WERI-Rb-1 (cell line): Measurements from ENCODE around the gene SPTBN1.

Experiments used
- DNase-seq: peaks from one replicate; pipeline ENCODE4 v3.0.0-alpha.2; 2020
- H3K27ac ChIP-seq: fragments of 250-450 bp; sonication (Bioruptor Pico); 2 replicates; pipeline ENCODE4 v1.5.1; 2020; ENCODE audit warnings: mild to moderate bottlenecking, moderate library complexity
- H3K27me3 ChIP-seq: fragments of 250-450 bp; sonication (Bioruptor Pico); 2 replicates; pipeline ENCODE4 v1.5.1; 2021; ENCODE audit warnings: mild to moderate bottlenecking, low read depth, moderate library complexity; ENCODE audit not compliant: insufficient read depth, severe bottlenecking
- H3K36me3 ChIP-seq: fragments of 250-450 bp; sonication (Bioruptor Pico); 2 replicates; pipeline ENCODE4 v1.5.1; 2020; ENCODE audit warnings: mild to moderate bottlenecking, moderate library complexity
- H3K4me3 ChIP-seq: 2 replicates; pipeline ENCODE4 v1.5.1; 2011; ENCODE audit warnings: low read depth, mild to moderate bottlenecking, control low read depth, low read length
- H3K9me3 ChIP-seq: fragments of 250-450 bp; sonication (Bioruptor Pico); 2 replicates; pipeline ENCODE4 v1.5.1; 2021; ENCODE audit warnings: mild to moderate bottlenecking, moderate library complexity; ENCODE audit not compliant: severe bottlenecking
- TF ChIP-seq, protein P1 (sequence below): IDR thresholded peaks from 2 replicates; pipeline ENCODE4 v1.5.1; 2011; ENCODE audit warnings: low read depth, mild to moderate bottlenecking, control low read depth, inconsistent platforms, low read length

The SPTBN1 gene

DNA sequence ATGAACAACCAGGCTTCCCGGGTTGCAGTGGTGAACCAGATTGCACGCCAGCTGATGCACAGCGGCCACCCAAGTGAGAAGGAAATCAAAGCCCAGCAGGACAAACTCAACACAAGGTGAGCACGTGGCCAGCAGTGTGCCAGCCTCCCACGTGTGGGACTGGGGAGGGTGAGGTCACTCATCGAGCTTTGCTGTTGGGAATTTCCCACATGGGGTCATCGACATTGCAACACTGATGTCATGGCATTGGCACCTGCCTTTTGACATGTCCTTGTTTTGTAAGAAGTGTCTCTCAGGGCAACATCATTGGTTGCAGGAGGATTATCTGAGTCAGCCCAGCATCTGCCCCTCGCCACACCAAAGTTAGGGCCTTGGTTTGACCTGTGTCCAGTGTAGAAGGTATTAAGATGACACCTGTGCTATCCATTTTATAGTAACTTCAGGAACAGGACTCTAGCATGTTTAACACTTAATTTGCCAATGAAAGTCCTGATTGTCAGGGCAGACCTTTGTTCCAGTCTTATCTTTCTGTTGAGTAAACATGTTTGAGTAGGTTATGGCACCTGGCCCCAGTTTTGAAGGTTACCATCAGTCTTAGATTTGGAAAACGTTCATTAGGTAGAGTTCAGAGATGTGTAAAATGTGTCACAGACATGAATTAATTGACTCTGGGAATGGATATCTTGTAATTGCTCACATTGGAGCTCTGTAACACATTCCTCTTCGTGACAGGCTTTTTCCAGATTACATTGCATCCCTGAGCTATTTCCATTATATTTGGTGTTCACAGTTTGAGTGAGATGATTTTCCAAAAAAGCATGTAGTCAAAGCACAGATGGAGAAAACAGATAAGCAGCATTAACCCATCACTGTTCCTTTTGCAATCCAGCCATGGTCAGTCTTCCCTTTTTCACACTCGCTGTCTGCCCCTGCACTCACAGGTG lies 174.1 kb downstream of the SPTBN1 start:
- H3K9me3 ChIP-seq = no peaks in the 10 kb centered on the region
- no peaks in the 10 kb centered on the region for H3K27me3 ChIP-seq
- H3K36me3 ChIP-seq = peaks cover 96% of the 10 kb centered on the region
- DNase-seq = no peak
- no peak overlapping the region for H3K4me3 ChIP-seq
- no peak overlapping the region for H3K27ac ChIP-seq
- TF ChIP-seq, protein P1, sequence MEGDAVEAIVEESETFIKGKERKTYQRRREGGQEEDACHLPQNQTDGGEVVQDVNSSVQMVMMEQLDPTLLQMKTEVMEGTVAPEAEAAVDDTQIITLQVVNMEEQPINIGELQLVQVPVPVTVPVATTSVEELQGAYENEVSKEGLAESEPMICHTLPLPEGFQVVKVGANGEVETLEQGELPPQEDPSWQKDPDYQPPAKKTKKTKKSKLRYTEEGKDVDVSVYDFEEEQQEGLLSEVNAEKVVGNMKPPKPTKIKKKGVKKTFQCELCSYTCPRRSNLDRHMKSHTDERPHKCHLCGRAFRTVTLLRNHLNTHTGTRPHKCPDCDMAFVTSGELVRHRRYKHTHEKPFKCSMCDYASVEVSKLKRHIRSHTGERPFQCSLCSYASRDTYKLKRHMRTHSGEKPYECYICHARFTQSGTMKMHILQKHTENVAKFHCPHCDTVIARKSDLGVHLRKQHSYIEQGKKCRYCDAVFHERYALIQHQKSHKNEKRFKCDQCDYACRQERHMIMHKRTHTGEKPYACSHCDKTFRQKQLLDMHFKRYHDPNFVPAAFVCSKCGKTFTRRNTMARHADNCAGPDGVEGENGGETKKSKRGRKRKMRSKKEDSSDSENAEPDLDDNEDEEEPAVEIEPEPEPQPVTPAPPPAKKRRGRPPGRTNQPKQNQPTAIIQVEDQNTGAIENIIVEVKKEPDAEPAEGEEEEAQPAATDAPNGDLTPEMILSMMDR = no peak

DNA sequence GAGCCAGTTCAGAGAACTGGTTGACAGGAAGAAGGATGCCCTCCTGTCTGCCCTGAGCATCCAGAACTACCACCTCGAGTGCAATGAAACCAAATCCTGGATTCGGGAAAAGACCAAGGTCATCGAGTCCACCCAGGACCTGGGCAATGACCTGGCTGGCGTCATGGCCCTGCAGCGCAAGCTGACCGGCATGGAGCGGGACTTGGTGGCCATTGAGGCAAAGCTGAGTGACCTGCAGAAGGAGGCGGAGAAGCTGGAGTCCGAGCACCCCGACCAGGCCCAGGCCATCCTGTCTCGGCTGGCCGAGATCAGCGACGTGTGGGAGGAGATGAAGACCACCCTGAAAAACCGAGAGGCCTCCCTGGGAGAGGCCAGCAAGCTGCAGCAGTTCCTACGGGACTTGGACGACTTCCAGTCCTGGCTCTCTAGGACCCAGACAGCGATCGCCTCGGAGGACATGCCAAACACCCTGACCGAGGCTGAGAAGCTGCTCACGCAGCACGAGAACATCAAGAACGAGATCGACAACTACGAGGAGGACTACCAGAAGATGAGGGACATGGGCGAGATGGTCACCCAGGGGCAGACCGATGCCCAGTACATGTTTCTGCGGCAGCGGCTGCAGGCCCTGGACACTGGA lies 174.9 kb downstream of the SPTBN1 start:
- H3K27me3 ChIP-seq = no peaks in the 10 kb centered on the region
- H3K36me3 ChIP-seq = peaks cover 93% of the 10 kb centered on the region
- H3K9me3 ChIP-seq = no peaks in the 10 kb centered on the region
- H3K27ac ChIP-seq = no peak overlapping the region
- TF ChIP-seq, protein P1 = no peak
- no peak overlapping the region for H3K4me3 ChIP-seq
- no peak for DNase-seq

DNA sequence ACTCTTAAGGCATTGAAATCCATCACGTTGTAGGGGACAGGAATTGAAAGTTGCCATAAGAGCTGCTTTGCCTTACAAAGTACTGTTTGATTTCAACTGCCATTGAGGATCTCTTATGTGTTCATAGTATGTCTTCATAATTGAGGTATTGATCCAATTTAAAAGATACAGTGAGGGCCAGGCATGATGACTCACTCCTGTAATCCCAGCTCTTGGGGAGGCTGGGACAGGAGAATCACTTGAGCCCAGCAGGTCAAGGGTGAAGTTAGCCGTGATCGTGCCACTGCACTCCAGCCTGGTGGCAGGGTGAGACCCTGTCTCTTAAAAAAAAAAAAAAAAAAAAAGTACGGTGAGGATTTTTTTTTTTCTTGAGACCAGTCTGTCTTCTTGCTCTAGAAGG lies 175.6 kb downstream of the SPTBN1 start:
- no peaks in the 10 kb centered on the region for H3K9me3 ChIP-seq
- no peak overlapping the region for H3K27ac ChIP-seq
- no peak overlapping the region for H3K4me3 ChIP-seq
- no peaks in the 10 kb centered on the region for H3K27me3 ChIP-seq
- H3K36me3 ChIP-seq = peaks cover 92% of the 10 kb centered on the region
- no peak for DNase-seq
- TF ChIP-seq, protein P1 = no peak

DNA sequence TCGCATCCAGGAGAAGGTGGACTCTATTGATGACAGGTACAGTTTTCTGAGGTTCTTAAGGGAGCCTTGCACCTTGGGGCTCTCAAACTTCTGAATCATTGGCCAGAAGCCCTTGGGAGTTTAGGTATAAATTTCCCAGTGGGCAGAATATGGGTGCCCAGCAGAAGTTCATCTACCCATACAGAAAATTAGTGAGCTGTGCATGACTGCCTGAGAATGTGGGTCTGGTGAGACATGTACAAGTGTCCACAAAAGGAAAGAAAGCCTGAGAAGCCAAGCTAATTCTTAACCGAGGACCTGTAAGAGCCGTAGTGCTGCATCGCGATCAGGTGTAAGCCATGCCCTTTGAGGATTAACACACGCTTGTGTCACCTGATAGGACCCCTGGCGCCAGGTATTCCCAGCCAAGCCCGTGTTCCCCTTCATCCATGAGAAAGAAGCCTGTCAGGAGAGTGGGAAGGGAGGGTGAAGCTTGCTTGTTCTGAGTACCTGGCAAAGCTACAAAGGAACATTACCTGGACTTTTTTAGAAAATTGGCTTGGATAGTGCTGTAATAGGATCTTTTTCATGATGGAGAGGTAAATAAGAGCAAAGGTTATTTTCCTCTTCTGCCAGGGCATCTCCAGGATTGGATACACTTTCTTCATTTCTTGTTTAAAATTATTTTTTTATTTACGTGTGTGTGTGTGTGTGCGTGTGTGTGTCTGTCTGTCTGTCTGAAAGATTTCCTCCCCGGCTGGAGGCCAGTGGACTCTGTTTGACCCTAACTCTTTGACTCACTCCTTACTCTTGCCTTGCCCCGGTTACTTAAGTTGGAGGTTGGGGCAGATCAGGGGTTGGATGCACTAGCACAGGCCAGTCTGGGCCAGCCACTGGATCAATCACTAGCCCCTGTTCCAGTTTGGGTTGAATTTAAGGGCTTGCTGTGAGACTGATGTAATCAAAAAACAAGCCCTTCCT lies 176.9 kb downstream of the SPTBN1 start:
- H3K27ac ChIP-seq = no peak overlapping the region
- H3K27me3 ChIP-seq = no peaks in the 10 kb centered on the region
- H3K36me3 ChIP-seq = peaks cover 94% of the 10 kb centered on the region
- TF ChIP-seq, protein P1 = no peak
- H3K9me3 ChIP-seq = no peaks in the 10 kb centered on the region
- no peak overlapping the region for H3K4me3 ChIP-seq
- DNase-seq = no peak

DNA sequence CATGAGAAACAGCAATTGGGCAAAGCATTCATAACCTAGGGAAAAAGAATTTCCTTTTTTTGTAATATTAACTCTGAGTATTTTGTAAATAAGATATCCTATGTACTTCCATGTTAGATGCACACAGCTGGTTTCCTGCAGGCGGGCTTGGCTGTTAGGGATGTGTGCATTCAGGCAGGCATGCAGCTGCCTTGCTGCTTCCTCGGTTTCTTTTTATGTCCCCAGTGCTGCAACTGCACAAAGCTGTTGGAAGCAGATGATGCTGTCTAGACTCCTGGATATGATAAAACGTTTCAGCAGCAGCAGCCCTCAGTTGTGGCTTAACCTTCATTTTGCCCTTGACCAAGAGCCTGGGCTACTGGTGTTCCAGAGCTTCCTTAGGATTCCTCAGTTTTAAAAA lies 177.9 kb downstream of the SPTBN1 start:
- Histone ChIP-seq H3K36me3 (peaks cover 90% of the 10 kb centered on the region), H3K27ac (no peak overlapping the region), H3K4me3 (no peak overlapping the region), H3K27me3 (no peaks in the 10 kb centered on the region), H3K9me3 (no peaks in the 10 kb centered on the region)
- TF ChIP-seq, protein P1 = no peak
- no peak for DNase-seq
